GM19240 (cell line): ENCODE data around the gene MME.

Experiments
- DNase-seq: peaks from one replicate; pipeline ENCODE4 v3.0.0; 2011; ENCODE audit warnings: low spot score; ENCODE audit not compliant: insufficient read length

The MME gene

DNA sequence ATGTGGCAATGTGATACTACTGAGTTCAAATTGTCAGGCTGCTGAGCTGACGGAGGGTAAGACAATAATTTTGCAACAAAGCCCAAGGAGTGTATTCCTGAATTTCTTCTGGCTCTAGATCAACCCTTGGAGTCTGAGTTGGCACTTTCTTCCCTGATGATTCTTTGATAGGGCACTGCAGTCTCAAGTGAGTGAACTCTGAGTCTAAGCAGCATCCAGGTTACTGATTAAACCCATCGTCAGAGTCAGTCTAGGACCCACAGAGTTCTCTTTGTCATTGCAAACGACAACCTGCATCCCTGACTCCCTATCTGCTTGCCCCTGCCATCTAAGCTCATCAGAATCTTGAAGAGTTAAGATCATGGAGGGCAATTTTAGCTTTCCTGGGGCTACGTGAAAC, 58.6 kb downstream of the MME start:
- DNase-seq = no peak

DNA sequence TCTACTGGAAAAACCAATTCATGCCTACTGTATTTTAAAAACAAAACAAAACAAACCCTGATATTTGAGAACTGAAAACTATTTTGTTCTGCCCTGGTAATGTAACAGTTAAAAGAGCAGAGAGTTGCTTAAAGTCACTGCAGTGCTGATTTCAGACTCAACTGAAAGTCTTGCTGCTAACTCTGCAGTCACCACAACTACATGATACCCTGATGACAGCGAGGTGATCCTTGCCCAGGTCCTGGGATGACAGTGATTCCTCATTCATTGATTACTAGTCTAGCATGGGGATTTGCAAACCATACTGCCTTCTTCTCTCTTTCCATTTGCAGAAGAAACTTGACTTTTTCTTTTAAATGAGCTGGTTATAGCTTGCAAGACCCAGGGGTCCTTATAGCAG, 67.5 kb downstream of the MME start:
- DNase-seq = no peak

DNA sequence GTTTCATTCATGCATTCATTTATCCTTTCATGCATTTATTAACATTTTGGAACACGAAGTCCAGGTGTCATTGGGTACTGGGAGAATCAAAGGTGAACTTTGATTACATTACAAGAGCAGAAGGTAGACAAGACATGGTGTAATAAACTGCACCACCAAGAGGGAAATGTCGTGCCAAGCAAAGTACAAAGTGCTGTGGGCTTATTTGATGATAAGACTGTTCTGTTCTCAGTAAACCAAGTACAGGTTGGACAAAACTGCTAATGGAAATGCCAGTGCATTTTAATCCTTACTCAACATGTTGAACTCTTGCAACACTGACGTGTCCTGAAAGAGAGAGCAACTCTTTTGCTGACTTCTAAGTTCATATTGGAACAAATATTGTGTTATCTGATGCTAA, 69.4 kb downstream of the MME start:
- DNase-seq = no peak

DNA sequence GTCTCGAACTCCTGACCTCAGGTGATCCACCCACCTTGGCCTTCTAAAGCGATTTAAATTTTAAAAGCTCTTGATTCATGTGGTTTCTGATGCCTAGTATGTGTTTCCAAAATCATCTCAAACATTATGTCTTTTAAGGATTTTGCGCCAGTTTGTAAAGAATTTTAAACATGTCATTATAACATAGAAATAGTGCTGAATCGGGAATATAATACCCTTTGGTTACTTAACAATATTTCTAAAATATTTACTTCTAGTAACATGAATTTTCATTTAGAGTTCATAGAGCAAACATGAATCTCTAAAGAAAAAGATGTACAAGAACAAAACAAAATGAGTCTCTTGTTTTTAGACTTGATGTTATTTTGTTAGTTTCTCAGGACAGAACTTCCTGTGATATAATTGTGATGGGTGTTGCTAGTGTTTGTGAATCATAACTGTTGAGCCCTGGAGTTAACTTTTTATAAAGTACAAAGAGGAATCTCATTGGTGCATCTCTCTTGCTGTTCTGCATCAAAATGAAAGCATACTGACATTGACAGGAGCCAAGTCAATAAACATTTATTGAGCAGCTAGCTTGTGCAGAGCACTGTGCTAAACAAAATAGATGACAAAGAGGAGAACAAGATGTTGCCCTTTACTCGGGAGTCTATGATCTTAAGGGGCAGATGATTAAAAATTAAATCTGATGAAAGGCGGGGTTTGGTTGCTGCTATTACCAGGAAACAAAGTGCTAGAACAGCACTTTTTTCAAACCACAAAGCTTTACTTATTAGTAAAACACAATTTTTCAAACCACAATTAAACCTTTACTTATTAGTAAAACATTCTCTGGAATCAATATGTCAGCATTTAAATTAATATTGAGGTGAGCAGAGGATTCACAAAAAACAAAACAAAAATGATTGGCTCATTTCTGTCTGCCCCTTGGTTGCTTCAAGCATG, 73.4 kb downstream of the MME start:
- DNase-seq = no peak

DNA sequence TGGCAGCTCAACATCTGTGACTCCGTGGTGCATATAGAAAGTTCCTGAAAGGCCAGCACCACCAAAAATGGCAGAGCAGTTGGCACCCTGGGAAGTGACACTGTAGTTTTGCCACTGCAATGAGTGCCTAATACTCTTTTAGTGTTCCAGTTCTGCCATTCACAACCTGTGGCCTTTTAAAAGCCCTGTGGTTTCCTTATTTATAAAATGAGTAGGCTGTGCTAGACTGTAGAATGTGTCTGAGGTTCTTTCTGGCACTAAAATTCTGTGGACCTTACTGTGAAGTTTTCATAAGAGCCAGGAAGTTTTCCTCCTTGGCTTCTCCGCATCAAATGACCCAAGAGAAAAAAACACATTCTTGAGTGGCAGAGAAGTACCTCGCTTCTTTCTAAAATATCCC, 74.1 kb downstream of the MME start:
- DNase-seq = no peak

DNA sequence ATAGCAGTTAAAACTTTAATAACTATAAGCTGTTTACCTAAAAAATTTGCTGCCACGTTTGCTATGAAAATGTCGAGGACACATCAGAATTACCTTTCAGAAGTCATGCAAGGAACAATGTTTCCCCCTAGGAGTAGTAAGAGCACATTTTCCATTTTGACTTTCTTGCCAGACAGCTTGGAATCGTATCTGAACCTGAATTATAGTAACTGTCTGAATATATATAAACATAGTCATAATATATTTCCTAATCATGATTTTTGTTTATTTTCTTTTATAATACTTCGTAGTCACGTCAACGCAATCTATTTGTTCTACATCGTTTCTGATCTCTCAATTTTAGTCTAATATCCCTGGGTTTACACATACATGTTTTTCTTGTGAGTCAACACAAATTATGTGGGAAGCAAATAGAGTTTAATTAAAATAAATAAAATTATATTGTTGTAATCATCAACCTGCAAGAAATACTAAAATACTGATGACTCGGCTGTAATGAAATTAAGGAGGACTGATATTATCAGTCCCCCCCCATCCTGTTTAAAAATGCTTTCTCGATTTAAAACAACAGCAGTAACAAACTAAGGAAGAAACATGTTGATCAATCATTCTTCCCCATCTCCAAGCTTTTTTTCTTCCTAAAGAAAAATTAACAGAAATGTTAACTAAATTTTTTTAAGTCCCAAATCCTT, 78.4 kb downstream of the MME start:
- DNase-seq = no peak

DNA sequence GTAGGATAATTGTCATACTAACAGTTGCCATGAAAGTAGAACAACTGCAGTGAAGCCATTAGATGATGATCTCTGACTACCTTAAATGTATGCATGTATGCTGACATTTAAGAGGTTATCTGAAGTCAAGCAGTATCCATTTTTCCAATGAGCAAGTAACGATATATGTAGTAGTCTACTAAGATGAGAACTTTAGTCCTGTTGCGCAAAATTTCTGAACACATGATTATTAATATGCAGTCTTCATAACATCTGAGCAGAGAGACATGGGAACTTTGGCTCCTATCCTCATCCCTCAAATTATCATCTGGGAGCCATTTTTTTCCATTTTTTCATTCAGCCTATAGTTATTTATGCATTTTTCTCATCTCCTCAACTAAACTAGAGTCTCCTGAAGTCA, 79.2 kb downstream of the MME start:
- DNase-seq = no peak

DNA sequence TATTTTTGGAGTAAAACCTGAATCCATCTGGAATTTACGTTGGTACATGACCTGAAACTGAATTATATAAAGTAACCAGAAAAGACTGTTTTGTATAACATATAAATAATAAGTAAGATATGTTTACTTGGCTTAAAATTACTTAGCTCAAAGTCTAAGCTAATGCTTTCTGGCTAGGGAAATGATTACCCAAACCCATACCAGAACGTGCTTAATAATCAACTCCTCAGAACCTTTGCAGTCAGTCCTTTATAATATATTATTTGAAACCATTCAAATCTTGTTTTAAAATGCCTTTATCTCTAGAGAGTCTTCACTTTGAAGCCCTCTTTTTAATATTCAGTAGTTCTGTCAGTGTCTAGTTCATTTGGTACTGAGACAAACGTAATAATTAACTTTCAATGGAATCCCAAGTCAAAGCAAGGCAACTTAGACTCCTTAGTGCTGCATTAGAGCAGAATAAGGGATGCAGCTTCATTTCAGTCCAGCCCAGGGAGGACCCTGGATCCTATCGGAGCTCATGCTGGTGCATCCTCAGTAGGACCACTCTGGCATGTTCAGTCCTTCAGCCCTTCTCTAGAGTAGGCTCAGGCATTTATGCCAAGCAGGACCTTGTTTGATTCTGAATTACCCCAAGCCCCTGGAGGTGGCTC, 81.6 kb downstream of the MME start:
- DNase-seq = no peak

DNA sequence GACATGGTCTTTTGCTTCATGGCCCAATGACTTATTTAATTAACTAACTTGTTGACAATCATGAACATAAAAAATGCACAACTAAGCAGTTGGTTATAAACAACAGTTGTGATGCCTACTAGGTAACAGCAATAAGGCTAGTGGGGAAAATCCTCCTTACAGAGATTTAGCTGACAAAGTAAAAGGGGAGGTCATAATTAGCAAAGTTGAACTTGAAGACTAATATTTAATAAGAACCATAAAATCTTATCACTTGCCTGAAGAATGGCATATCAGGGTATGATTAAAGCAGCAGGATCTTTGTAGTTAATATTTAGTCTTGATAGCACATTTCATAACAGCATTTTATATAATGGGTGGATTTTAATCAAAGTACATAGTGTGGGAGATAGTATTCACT, 84.2 kb downstream of the MME start:
- no peak for DNase-seq

DNA sequence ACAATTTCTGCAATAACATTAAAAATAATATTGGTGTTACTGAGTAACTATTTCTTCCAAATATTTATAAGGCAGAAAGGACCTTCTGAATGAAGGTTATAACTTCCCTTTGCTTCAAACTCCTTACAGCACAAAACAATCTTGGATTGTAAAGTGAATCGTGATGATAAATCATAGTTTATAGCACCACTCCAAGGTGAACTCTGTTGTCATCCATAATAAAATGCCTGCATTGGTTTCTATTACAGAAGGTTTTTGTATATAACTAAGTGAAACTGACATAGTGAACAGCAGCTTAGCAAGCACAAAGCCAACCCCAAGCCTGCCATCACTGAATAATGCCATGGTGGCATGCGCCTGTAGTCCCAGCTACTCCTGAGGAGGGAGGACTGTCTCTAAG, 86.3 kb downstream of the MME start:
- no peak for DNase-seq

DNA sequence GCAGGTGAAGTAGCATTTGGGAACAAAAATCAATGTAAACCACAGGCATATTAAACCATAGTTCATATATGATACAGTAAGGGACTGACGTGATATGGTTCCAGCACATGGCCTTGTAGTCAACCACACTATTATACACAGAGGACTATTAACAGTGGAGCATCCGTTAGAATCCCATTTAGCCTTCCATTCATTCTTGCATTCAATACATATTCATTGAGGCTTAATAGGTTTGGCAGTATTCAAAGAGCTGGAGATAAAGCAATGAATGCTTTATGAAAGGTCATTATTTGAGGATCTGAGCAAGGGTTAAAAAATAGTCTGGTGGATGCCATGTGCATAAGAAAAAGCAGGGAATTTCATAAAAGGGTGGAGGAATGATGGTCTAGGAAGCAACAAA, 89.1 kb downstream of the MME start:
- no peak for DNase-seq

DNA sequence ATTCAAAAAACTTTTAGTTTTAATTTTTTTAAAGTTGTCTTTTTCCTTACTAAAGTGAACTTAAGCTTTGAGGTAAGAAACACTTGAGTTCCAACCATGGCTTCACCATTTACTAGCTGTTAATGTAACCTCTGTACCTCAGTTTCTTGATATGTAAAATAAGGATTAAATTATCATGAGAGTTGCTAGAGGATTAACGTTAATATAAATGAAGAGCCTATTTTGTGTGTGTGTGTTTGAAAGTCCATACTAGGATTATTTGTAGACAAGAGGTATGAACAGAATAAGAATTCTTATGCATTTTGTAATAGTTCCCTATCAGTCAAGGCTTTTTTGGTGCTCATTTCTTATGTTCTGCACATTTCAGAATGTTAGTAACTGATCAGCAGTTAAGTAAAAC, 93.7 kb downstream of the MME start:
- no peak for DNase-seq

DNA sequence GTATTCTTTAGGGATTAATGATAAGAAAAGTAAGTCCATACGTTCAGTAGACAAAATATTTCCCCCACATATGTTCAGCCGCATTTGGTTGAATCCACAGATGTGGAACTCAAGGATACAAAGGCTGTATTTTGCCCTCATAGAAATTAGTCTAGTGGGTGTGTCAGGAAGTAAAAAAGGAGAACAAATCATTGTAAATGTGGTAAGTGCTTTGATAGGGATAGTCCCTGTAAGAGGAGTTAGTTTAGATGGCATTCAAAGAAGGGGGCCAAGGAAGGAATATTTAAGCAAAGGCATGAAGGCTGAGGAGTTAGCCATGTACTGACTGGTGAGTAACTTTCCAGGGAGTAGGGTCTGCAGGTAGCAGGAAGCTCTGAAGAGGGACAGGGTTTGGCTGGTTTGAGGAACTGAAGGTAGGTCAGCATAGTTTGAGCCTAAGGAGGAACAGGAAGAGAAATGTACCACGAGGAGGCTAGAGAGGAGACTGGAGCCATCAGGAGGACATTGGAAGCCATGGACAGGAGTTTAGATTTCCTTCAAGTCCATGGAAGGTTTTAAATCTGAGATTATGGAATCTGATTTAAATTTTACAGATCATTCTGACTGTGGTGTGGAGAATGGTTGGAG, 98.8 kb downstream of the MME start:
- DNase-seq = no peak

DNA sequence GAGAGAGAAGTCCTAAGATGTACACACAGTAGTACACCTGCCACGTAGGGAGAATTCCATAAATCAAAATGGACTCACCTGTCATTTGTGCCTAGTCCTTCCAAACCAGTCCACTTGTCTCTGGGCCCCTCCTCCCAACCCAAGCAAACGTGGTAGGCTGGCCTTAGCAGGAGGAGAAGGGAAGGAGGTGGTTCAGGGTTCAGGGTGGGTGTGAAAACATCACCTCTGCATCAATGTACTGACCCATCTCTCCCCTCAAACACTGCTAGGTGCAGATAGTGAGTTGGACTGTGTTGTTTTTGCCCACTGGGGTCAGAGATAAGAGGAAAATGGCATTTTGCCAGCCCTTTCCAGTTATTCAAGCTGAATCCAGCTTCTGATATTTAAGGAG, 99.3 kb downstream of the MME start:
- DNase-seq = no peak

DNA sequence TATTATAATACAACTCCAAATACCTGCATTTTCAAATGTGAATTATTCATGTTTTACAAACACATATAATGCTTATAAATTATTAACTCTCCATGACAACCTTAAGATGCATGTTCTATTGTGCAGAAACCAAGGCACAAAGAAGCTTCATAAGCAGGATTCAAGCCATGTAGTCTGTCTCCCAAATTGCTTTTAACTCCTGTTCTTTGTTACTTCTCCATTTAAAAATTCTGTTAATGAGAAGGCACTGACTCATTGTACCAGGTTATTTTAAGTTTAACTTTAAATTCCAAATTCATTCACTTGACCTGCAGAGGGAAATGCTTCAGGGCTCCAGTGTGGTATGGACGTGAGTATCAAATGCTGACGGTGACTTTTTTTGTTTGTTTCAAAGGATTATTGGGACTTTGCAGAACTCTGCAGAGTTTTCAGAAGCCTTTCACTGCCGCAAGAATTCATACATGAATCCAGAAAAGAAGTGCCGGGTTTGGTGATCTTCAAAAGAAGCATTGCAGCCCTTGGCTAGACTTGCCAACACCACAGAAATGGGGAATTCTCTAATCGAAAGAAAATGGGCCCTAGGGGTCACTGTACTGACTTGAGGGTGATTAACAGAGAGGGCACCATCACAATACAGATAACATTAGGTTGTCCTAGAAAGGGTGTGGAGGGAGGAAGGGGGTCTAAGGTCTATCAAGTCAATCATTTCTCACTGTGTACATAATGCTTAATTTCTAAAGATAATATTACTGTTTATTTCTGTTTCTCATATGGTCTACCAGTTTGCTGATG, 100.0 kb downstream of the MME start:
- DNase-seq = no peak

DNA sequence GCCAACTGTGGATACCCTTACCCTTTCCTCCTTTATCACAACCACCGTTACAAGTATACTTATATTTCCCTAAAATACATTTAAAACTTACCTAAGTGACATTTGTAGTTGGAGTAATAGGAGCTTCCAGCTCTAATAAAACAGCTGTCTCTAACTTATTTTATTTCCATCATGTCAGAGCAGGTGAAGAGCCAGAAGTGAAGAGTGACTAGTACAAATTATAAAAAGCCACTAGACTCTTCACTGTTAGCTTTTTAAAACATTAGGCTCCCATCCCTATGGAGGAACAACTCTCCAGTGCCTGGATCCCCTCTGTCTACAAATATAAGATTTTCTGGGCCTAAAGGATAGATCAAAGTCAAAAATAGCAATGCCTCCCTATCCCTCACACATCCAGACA, 102.3 kb downstream of the MME start:
- no peak for DNase-seq

DNA sequence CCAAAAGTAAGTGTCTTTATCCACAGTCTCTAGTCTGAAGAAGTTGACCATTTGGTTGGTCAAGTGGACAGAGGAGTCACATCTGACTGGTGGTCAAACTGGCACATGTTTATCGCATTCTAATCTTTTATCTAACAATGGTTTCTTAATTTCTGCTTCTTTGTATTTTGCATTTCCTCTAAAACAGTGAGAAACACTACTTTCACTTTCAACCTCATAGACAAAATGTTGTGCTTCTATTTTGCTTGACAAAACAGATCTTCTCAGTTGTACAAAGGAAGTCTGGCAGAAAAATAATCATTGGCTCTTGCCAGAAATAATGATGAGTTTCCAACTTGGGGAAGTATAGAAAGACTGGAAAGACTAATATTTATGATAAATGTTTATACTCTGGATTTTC, 103.9 kb downstream of the MME start:
- no peak for DNase-seq

DNA sequence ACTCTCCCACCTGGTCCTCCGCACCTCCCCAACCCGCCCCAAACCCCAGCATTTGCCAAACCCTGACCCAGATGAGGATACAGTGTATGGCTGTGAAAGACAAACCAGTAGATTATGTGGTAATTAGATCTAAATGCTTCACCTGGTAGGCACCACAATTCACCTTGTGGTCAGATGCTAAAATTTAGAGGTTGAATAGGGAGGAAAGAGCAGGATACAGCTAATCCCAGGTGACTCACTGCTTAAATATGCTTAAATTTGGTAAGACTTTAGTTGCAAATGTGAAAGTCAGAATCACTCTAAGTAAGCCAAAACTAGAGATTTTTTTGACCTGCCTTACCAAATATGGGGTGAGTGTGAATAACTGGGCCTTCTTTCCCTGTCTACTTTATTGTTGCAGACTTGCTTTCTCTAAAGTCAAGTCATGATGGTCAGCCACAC, 105.5 kb downstream of the MME start:
- DNase-seq = no peak

DNA sequence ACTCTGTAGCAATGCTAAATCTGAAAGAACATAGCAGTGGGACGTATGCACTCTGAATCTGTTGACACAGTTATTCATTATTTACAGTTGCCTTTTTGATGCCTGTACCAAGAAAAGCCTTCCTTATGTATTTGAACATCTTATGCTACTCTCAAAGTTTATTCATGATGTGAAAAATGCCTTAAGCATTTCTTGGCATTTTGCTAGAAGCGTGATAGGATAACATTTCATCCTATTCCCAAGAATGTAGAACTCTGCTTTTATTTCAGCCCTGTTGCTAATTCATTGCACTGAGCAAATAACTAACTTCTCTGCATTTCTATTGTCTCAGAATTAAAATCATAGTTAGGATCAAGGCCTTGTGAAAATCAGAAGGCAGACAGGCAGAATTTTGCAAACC, 107.9 kb downstream of the MME start:
- no peak for DNase-seq

DNA sequence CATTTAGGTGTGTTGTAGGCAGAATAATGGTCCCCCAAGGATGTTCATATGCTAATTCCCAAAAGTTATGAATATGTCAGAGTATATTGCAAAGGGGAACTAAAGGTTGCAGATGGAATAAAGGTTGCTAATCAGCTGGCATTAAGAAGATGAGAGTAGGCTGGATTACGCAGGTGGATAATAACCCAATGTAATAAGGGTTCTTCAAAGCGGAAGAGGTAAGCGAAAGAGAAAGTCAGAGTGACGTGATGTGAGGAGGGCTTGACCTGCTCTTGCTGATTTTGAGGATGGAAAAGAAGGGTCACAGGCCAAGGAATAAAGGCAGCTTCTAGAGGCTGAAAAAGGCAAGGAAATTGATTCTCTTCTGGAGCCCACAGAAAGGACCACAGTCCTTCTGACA, 109.4 kb downstream of the MME start:
- no peak for DNase-seq

DNA sequence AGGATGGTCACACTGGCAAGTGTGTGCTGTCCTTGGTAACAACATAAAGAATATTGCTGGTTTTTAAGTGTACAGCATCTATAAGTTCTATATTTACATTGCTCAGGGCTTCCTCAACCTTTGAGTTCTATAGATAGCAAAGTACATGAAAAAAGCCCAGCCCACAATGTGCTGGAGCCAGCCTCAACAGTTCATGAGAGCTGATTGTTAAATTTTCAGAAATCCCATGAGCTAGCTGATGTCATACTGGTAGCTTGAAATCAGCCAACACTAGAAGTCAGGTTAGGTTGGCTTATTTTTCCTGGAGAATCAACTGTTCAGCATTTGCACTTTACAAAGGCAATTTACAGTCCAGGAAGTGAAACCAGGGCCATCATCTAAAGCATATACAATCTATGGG, 110.6 kb downstream of the MME start:
- DNase-seq = no peak
